Parathyroid adenoma (tissue), 2 donors: ENCODE results near the gene GCSAM.

Experiments used
- H2AFZ ChIP-seq: fragments of 300-600 bp; sonication (generic); one replicate; pipeline ENCODE4 v1.7.0; 2017; ENCODE audit warnings: antibody characterized with exemption, mild to moderate bottlenecking
- H3K27ac ChIP-seq: fragments of 300-600 bp; sonication (generic); one replicate; pipeline ENCODE4 v1.7.0; 2017
- H3K27me3 ChIP-seq: fragments of 300-600 bp; sonication (generic); one replicate; pipeline ENCODE4 v1.7.0; 2017; ENCODE audit warnings: low read length; ENCODE audit not compliant: control insufficient read depth, insufficient read depth
- H3K36me3 ChIP-seq: fragments of 300-600 bp; sonication (generic); one replicate; pipeline ENCODE4 v1.7.0; 2017; ENCODE audit warnings: low read length; ENCODE audit not compliant: control insufficient read depth, insufficient read depth
- H3K4me1 ChIP-seq: fragments of 300-600 bp; sonication (generic); one replicate; pipeline ENCODE4 v1.7.0; 2017; ENCODE audit warnings: control low read depth
- H3K4me2 ChIP-seq: fragments of 300-600 bp; sonication (generic); one replicate; pipeline ENCODE4 v1.7.0; 2017; ENCODE audit warnings: low read length
- H3K4me3 ChIP-seq: fragments of 300-600 bp; sonication (generic); one replicate; pipeline ENCODE4 v1.7.0; 2017; ENCODE audit warnings: low read depth, low read length
- H3K79me2 ChIP-seq: fragments of 300-600 bp; sonication (generic); one replicate; pipeline ENCODE4 v1.7.0; 2017; ENCODE audit warnings: control low read depth
- H3K9ac ChIP-seq: fragments of 300-600 bp; sonication (generic); one replicate; pipeline ENCODE4 v1.7.0; 2017; ENCODE audit warnings: mild to moderate bottlenecking
- H3K9me3 ChIP-seq: fragments of 300-600 bp; sonication (generic); one replicate; pipeline ENCODE4 v1.7.0; 2017; ENCODE audit warnings: low read length; ENCODE audit not compliant: control insufficient read depth
- CTCF ChIP-seq: fragments of 300-600 bp; sonication (generic); IDR thresholded peaks from one replicate; pipeline ENCODE4 v1.7.0; 2017; ENCODE audit warnings: antibody characterized with exemption, mild to moderate bottlenecking
- donor health status: primary hyperparathyroidism.

The GCSAM gene

GRCh38 chr3:112087746-112088145 lies 45.3 kb downstream of the GCSAM start:
- no peaks in the 10 kb centered on the region for H3K4me1 ChIP-seq
- no peak overlapping the region for H3K4me2 ChIP-seq
- H3K79me2 ChIP-seq: no peaks in the 10 kb centered on the region
- no peak for TF ChIP-seq CTCF
- H3K36me3 ChIP-seq: no peaks in the 10 kb centered on the region
- no peak overlapping the region for H3K27ac ChIP-seq
- no peaks in the 10 kb centered on the region for H3K27me3 ChIP-seq
- no peak overlapping the region for H3K9ac ChIP-seq
- no peak overlapping the region for H2AFZ ChIP-seq
- no peaks in the 10 kb centered on the region for H3K9me3 ChIP-seq
- no peak overlapping the region for H3K4me3 ChIP-seq

- Histone ChIP-seq H3K36me3 (no peaks in the 10 kb centered on the region), H2AFZ (peak overlapping the region; percentile 80), H3K9ac (no peak overlapping the region), H3K4me2 (peak overlapping the region; percentile 80), H3K27me3 (no peaks in the 10 kb centered on the region), H3K79me2 (no peaks in the 10 kb centered on the region), H3K4me3 (peak overlapping the region; percentile 49), H3K9me3 (no peaks in the 10 kb centered on the region), H3K27ac (no peak overlapping the region), H3K4me1 (no peaks in the 10 kb centered on the region)
- TF ChIP-seq CTCF: no peak
Observed at GRCh38 chr3:112086875-112087524, 46.0 kb downstream of the GCSAM start.

GRCh38 chr3:112086076-112086854 lies 46.8 kb downstream of the GCSAM start, which contains the start of gene C3orf52:
TSS of gene C3orf52 (plus strand) at chr3:112086389. CDS start at chr3:112086408, 19 bp downstream.
- Histone ChIP-seq H3K27ac (no peak within 1 kb of the TSS), H3K36me3 (no peaks in the 10 kb centered on the region), H3K27me3 (no peaks in the 10 kb centered on the region), H3K79me2 (no peaks in the 10 kb centered on the region), H3K4me2 (peak within 1 kb of the TSS; percentile 80), H3K4me1 (no peaks in the 10 kb centered on the region), H3K9me3 (no peaks in the 10 kb centered on the region), H3K9ac (no peak within 1 kb of the TSS), H2AFZ (peak within 1 kb of the TSS; percentile 80), H3K4me3 (peak within 1 kb of the TSS; percentile 49)
- no peak for TF ChIP-seq CTCF

GRCh38 chr3:112085735-112086075 lies 47.3 kb downstream of the GCSAM start:
- Histone ChIP-seq H3K4me2 (peak overlapping the region; percentile 80), H3K9me3 (no peaks in the 10 kb centered on the region), H3K4me1 (no peaks in the 10 kb centered on the region), H3K27ac (no peak overlapping the region), H3K79me2 (no peaks in the 10 kb centered on the region), H3K36me3 (no peaks in the 10 kb centered on the region), H3K9ac (no peak overlapping the region), H2AFZ (peak overlapping the region; percentile 80), H3K27me3 (no peaks in the 10 kb centered on the region), H3K4me3 (peak overlapping the region; percentile 49)
- no peak for TF ChIP-seq CTCF
